ENCODE measurements around the gene GRB10. TPM values are rescaled to one million over a fixed set of nuclear protein-coding genes. Genes with fewer than 3 reads are reported as not detected.

The GRB10 gene
- total RNA-seq, 3 donors from 2014 or later = 56.8 to 71.1 (median 61.2) TPM

DNA sequence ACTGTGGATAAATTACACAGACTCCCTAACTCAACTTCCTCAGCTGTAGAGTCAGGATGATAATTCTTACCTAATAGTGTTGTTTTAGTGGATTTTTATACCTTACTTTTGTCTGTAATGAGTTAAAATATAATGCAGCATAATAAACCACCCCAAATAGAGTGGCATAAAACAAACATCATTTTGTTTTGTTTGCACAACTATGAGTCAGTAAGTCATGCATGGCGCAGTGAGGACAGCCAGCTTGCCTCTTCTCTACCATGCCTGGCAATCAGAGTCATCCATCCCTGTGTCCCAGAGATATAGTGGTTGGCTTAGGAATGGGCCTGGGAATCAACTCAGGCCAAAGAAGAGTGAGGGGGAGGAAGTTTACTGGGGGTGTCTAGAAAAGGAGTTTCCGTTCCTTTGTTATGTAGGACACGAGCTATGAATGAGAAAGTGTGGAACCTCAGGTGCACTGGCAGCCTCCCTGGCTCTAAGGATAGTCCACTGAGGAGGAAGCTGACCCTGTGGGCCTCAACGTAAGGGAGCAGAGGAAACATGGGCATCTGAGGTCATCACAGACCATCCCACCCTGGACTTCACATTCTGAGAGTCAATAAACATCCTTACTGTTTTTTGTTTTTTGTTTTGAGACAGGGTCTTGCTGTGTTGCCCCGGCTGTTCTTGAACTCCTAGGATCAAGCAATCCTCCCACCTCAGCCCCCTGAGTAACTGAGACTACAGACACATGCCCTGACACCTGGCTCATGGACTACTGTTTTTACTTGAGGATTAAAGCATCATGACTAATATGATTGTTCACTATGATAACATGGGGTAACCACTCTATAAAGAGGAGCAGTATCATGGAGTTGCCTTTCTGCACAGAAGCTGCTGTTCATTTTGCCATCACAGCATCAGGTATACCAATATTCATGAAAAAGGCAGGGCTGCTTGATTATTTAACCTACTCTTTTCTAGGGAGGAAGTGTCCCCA is 21.0 kb upstream of the GRB10 start:
- intact Hi-C loops (cut with DNase I; ENCODE audit: low total_unique reads) = no loop called here
- H3K27me3 ChIP-seq = no peaks in the 10 kb centered on the region
- H3K36me3 ChIP-seq = no peaks in the 10 kb centered on the region
- TF ChIP-seq POLR2AphosphoS5 (IDR thresholded peaks at IDR 0.05) (no peak), POLR2A (IDR thresholded peaks at IDR 0.05) (no peak)
- TF ChIP-seq, protein P1, sequence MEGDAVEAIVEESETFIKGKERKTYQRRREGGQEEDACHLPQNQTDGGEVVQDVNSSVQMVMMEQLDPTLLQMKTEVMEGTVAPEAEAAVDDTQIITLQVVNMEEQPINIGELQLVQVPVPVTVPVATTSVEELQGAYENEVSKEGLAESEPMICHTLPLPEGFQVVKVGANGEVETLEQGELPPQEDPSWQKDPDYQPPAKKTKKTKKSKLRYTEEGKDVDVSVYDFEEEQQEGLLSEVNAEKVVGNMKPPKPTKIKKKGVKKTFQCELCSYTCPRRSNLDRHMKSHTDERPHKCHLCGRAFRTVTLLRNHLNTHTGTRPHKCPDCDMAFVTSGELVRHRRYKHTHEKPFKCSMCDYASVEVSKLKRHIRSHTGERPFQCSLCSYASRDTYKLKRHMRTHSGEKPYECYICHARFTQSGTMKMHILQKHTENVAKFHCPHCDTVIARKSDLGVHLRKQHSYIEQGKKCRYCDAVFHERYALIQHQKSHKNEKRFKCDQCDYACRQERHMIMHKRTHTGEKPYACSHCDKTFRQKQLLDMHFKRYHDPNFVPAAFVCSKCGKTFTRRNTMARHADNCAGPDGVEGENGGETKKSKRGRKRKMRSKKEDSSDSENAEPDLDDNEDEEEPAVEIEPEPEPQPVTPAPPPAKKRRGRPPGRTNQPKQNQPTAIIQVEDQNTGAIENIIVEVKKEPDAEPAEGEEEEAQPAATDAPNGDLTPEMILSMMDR (IDR thresholded peaks at IDR 0.05) = no peak
- H3K4me1 ChIP-seq = no peaks in the 10 kb centered on the region
- no peaks in the 10 kb centered on the region for H3K9me3 ChIP-seq
- DNase-seq (ENCODE audit: low spot score in 2 of 2) = no peak
- H3K27ac ChIP-seq = no peak overlapping the region
- H3K4me3 ChIP-seq = no peak overlapping the region

DNA sequence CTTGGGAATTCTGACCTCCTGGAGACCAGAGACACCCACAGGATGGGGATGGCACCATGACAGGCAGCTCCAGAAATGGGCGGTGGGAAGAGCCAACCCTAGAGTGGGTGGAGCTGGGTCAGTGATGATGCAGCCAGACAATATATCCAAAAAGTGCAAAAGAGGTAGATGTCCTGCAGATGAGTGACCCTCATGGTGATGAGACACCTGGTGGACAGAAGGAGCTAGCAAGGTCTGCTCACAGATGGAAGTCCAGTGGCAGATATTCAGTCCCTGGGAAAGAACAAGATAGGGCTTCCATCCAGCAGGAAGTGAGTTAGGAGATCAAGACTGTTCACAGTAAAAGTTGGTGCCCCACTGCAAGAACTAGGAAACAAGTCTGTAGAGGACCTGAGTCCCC is 19.2 kb upstream of the GRB10 start:
- Histone ChIP-seq H3K36me3 (no peaks in the 10 kb centered on the region), H3K4me1 (no peaks in the 10 kb centered on the region), H3K9me3 (no peaks in the 10 kb centered on the region), H3K4me3 (no peak overlapping the region), H3K27me3 (no peaks in the 10 kb centered on the region), H3K27ac (no peak overlapping the region)
- TF ChIP-seq POLR2A (IDR thresholded peaks at IDR 0.05) (no peak), POLR2AphosphoS5 (IDR thresholded peaks at IDR 0.05) (no peak)
- TF ChIP-seq, protein P1 (IDR thresholded peaks at IDR 0.05) = no peak
- intact Hi-C loops (cut with DNase I; ENCODE audit: low total_unique reads) = no loop called here
- DNase-seq (ENCODE audit: low spot score in 2 of 2) = no peak

GRCh38 chr7:50799873-50800272 is 17.2 kb upstream of the GRB10 start:
- Histone ChIP-seq H3K36me3 (no peaks in the 10 kb centered on the region), H3K27me3 (no peaks in the 10 kb centered on the region), H3K4me1 (no peaks in the 10 kb centered on the region), H3K4me3 (no peak overlapping the region), H3K27ac (no peak overlapping the region), H3K9me3 (no peaks in the 10 kb centered on the region)
- intact Hi-C loops (cut with DNase I; ENCODE audit: low total_unique reads) = no loop called here
- TF ChIP-seq, protein P1 (IDR thresholded peaks at IDR 0.05) = no peak
- TF ChIP-seq POLR2A (IDR thresholded peaks at IDR 0.05) (no peak), POLR2AphosphoS5 (IDR thresholded peaks at IDR 0.05) (no peak)
- DNase-seq (ENCODE audit: low spot score in 2 of 2) = no peak

DNA sequence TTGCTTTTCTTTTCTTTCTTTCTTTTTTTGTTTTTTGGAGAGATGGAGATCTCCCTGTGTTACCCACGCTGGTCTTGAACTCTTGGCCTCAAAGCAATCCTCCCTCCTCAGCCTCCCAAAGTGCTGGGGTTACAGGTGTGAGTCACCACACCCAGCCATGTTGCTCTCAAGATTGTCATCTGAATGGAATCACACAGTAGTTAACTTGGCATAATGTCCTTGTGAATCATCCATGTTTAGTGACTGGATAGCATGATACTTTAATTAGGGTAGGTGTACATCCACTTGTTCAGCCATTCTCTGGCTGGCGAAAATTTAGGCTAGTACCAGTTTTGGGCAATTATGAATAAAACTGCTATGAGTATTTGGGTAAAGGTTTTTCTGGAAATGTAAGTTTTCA is 15.4 kb upstream of the GRB10 start:
- Histone ChIP-seq H3K27ac (no peak overlapping the region), H3K4me3 (no peak overlapping the region), H3K36me3 (no peaks in the 10 kb centered on the region), H3K4me1 (no peaks in the 10 kb centered on the region), H3K27me3 (no peaks in the 10 kb centered on the region), H3K9me3 (no peaks in the 10 kb centered on the region)
- no peak for DNase-seq (ENCODE audit: low spot score in 2 of 2)
- TF ChIP-seq POLR2AphosphoS5 (IDR thresholded peaks at IDR 0.05) (no peak), POLR2A (IDR thresholded peaks at IDR 0.05) (no peak)
- TF ChIP-seq, protein P1 (IDR thresholded peaks at IDR 0.05) = no peak
- intact Hi-C loops (cut with DNase I; ENCODE audit: low total_unique reads) = no loop called here

DNA sequence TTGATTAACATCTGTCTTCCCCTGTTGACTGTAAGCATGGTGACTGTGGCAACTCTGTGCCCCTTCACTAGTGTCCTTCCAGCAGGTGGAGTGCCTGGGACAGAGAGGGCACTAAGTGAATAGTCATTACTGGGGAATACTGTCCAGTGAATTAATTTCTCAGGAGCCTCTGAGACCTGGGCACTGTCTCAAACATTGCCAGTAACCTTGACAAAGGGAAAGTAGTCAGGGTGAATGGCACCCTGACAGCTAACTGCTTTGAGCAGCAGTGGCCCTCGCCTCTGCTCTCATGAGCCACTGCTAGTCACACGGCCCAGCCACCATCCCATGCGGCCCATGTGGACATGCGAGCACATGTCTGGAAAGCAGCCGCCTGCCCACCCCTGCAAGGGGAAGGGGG is 13.1 kb upstream of the GRB10 start:
- Histone ChIP-seq H3K4me1 (peaks cover 0 to 8% of the 10 kb centered on the region in 2 donors), H3K4me3 (no peak overlapping the region), H3K9me3 (no peaks in the 10 kb centered on the region), H3K27me3 (no peaks in the 10 kb centered on the region), H3K27ac (no peak overlapping the region), H3K36me3 (no peaks in the 10 kb centered on the region)
- DNase-seq (ENCODE audit: low spot score in 2 of 2) = no peak
- TF ChIP-seq POLR2A (IDR thresholded peaks at IDR 0.05) = no peak
- no peak for TF ChIP-seq POLR2AphosphoS5 (IDR thresholded peaks at IDR 0.05)
- TF ChIP-seq, protein P1 (IDR thresholded peaks at IDR 0.05) = no peak
- intact Hi-C loops (cut with DNase I; ENCODE audit: low total_unique reads) = no loop called here

All from breast epithelium (tissue), 4 donors.